HTERT RPE-1 (cell line): ENCODE data around the gene SKIC8.
"Not testable (repeated sequence)": the region's sequence is repeated elsewhere in the genome, so short reads cannot be mapped to it uniquely, and the experiment has no call there.

Experiments
- in situ Hi-C: fragments of 300-500 bp; cut with MboI; formaldehyde crosslinking; loops from 4 replicates; pipeline ENCODE4 v1.14.3; 2020; ENCODE audit warnings: low sequenced_read_pairs

Gene SKIC8

GRCh38 chr15:78257681-78258080, 41.7 kb downstream of the SKIC8 start:
- in situ Hi-C loops = no loop called here

- in situ Hi-C loops = no loop called here
Measured at GRCh38 chr15:78256044-78256437, 43.4 kb downstream of the SKIC8 start.

DNA sequence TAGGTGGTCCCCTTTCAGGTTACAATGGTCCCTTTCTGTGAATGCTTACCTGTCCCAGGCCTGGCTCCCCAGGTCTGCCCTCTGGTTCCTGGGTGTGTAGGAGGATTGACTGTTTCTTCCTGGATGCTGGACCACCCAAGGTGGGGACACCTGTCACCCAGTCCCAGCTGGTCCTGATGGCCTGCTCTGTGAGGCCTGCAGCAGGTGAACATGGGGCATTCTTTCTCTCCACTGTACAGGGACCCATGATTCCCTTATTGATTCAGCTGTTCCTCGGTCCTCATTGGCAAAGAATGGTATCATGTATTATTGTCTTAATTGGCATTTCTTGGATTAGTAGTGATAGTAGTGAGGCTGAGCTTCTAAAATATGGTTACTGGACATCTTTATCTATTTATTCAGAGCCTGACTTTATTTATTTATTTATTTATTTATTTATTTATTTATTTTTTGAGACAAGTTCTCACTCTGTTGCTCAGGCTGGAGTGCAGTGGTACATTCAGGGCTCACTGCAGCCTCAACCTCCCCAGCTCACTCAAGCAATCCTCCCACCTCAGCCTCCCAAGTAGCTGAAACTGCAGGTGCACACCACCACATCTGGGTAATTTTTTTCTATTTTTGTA, 43.9 kb downstream of the SKIC8 start:
- in situ Hi-C loops = no loop called here

DNA sequence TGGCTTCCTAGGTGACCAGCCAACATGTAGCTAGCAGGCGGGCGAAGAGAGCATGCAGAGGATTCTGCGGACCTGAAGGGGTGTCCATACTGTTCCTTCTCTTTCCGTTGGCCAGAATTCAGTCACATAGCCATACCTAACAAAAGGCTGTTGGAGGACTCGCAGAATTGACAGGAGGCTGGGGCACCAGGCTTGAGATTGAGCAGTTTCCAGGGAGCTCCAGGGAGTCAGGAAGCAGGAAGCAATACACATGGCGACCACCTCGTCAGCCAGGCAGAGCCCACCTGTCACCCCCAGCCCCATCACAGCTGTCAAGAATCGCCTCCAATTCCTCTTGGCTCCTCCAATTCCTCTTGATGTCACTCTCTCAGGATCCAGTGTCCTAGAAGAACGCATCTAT, 48.3 kb downstream of the SKIC8 start:
- in situ Hi-C loops = no loop called here

DNA sequence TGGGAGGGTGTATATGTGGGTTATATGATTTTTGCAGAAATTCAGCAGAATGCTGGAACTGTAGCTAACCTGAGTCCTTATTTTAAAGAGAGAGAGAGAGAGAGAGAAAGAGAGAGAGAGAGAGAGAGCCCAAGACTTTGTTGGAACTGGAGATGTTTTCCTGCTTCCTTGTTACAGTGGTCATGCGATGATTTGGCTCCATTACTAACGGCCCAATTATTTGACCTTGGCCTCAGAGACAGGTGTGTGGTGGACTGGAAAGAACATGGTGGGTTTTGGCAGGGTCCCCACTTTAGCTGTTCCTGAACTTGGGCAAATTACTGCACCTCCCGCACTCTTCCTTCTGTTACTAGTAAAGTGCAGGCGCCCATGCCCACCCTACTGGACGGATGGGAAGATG, 50.3 kb downstream of the SKIC8 start:
- in situ Hi-C loops = no loop called here

GRCh38 chr15:78247911-78248310, 51.5 kb downstream of the SKIC8 start:
- in situ Hi-C loops = no loop called here

DNA sequence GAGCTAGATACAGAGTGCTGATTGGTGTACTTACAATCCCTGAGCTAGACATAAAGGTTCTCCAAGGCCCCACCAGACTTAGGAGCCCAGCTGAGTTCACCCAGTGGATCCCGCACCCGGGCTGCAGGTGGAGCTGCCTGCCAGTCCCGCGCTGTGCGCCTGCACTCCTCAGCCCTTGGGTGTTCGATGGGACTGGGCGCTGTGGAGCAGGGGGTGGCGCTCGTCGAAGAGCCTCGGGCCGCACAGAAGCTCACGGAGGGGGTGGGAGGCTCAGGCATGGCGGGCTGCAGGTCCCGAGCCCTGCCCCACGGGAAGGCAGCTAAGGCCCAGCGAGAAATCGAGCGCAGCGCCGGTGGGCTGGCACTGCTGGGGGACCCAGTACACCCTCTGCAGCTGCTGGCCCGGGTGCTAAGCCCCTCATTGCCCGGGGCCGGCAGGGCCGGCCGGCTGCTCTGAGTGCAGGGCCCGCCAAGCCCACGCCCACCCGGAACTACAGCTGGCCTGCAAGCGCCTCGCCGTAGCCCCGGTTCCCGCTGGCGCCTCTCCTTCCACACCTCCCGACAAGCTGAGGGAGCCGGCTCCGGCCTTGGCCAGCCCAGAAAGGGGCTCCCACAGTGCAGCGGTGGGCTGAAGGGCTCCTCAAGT, 53.3 kb downstream of the SKIC8 start:
- in situ Hi-C loops = not testable (repeated sequence)

DNA sequence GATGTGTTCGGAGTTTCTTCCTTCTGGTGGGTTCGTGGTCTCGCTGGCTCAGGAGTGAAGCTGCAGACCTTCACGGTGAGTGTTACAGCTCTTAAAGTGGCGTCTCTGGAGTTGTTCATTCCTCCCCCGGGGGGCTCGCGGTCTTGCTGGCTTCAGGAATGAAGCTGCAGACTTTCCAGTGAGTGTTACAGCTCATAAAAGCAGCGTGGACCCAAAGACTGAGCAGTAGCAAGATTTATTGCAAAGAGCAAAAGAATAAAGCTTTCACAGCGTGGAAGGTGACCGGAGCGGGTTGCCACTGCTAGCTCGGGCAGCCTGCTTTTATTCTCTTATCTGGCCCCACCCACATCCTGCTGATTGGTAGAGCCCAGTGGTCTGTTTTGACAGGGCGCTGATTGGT, 54.0 kb downstream of the SKIC8 start:
- in situ Hi-C loops = not testable (repeated sequence)

DNA sequence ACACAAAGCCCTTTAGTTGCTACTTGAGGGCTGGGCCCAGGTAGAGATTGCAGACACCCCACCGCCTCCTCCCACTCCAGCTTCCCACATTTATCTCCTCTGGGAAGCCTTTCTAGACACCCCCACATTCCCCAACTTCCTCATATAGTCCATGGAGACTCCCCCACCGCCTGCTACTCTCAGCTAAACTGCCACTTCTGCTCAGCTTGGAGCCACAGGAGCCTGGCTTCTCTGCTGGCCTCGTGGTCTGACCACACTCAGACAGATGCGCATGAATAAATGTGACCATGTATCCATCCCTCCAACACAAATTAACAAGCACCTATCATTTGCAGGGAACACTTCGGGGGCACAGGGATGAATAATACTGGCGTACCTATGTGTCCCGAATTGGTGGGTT, 54.5 kb downstream of the SKIC8 start:
- in situ Hi-C loops = no loop called here

- in situ Hi-C loops = no loop called here
Measured at GRCh38 chr15:78244101-78244500, 55.3 kb downstream of the SKIC8 start.

GRCh38 chr15:78243491-78243941, 55.9 kb downstream of the SKIC8 start:
- in situ Hi-C loops = no loop called here

GRCh38 chr15:78243058-78243457, 56.4 kb downstream of the SKIC8 start:
- in situ Hi-C loops = no loop called here

DNA sequence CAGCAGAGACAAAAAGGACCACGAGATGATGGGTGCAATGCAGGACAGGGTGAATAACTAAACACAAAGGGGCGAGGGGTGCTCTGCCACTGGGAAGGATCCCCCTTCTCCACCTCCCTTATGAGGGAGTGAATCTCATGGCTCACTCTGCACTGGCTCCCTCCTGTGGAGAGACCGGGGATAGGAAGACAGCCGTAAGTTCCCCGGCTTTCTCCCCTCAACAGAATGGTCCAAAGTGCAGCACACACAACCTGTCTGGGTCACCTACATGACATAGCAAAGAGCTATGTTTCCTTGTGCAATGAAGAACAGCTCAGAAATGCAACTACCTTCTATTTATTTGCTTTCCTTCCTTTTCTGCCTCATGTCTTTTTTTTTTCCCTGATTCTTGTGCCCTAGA, 57.3 kb downstream of the SKIC8 start:
- in situ Hi-C loops = no loop called here

DNA sequence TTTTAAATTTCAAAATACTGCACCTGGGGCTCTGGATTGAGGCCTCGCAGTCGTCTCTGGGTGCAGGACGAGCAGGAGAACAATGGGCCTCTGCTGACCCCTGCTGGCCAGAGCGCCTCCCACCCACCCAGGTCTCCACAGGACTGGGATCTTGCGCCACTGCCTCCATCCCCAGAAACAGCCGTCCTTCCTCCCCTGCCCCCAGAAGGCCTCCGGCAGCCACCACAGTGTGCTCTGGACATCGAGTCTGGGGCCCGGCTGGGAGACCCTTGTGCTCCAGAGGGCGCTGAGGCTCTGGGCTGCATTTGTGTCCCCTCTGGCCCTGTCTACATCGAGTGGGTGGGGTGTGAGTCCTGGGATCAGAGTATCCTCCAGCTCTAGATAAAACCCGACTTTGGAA, 58.4 kb downstream of the SKIC8 start:
- in situ Hi-C loops = no loop called here

DNA sequence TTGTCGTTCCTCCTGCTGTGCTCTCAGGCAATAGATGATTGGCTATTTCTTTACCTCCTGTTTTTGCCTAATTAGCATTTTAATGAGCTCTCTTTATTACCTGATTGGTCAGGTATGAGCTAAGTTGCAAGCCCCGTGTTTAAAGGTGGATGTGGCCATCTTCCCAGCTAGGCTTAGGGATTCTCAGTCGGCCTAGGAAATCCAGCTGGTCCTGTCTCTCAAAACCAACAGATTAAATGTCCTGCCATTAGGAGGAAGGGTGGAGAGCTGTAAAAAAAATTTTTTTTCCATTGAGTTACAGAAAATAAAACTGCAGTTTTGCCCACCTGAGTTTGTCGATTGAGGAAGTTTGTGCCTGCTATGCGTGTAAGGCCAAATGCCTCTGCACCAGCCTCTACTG, 59.6 kb downstream of the SKIC8 start:
- in situ Hi-C loops = no loop called here

DNA sequence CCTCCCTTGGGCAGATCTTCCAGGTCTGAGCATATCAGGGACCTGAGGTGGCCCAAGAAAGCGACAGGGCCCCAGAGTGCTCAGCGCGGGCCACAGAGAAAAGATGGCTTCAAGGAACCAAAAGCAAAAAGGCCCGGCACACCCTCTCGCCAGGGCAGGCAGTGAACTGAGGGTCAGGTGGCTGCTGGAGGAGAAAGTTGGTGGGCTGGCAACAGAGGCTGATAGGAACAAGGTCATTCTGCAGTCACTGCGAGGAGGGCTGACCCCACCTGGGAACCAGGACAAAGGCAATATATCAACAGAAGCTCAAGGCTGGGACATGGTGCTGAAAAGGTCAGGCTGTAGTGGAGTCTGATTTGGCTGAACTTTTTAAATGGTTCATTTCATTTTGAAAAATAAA, 62.3 kb downstream of the SKIC8 start:
- in situ Hi-C loops = no loop called here

DNA sequence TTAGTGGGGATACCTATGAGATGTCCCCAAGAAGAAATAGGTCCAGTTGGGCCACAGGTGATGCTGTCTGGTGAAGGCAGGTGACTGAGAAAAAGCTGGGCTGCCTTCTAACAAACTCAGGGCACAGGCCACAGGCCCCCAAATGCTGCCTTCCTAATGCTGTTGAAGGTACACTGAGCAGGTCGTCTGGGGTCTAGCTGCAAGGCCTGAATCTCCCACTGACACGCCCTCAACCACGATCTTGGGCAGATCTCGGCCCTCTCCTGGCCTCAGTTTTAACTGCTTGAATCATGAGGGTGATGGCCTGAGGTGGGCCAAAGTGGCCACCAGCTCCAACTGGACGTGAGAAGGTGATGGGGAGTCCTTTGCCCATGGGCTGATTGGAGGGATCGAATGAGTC, 62.9 kb downstream of the SKIC8 start:
- in situ Hi-C loops = no loop called here

GRCh38 chr15:78234515-78235040, 64.8 kb downstream of the SKIC8 start, which contains the start of gene ACSBG1:
Gene ACSBG1 (minus strand): TSS chr15:78234565. CDS start chr15:78234501, 64 bp downstream.
- in situ Hi-C loops = no loop called here

DNA sequence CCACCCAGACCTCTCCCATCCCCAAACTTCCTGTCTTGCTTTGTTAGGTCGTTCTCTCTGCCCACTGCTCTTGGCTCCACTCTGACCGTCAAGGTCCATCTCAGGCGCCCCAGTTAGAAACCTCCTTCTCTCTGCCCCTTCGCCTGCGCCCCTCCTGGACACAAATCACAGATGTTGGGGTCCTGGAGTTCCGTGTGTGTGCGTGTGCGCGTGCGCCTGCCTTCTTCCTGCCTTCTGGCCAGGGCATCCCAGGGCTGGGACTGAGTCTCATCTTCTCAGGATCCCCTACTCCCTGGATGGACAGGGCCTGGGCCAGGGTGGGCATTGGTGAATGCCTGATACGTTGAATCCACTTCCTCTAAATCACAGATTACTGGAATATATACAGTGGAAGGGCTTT, 65.9 kb downstream of the SKIC8 start:
- in situ Hi-C loops = no loop called here
